ENCODE data around the gene RNF32.

GRCh38 chr7:156659961-156660360 is 19.4 kb downstream of the RNF32 start:
- TF ChIP-seq CTCF (IDR thresholded peaks at IDR 0.05) (no peak), POLR2A (IDR thresholded peaks at IDR 0.05) (no peak)
